DMS53 treated with DMSO at 0.1 percent for 48 hours (cell line): ENCODE measurements around the gene PTPRN2.
"Not testable (repeated sequence)": the region's sequence is repeated elsewhere in the genome, so short reads cannot be mapped to it uniquely, and the experiment has no call there.

Source experiments
- DNase-seq: peaks from one replicate; lab custom pipeline; 2025; ENCODE audit not compliant: unreplicated experiment; lab: John Stamatoyannopoulos, UW

PTPRN2 gene

GRCh38 chr7:157850481-157851444, 736.9 kb downstream of the PTPRN2 start:
- no peak for DNase-seq

GRCh38 chr7:157849726-157850125, 737.9 kb downstream of the PTPRN2 start:
- DNase-seq: no peak

GRCh38 chr7:157849341-157849596, 738.4 kb downstream of the PTPRN2 start:
- no peak for DNase-seq

GRCh38 chr7:157848508-157849340, 738.9 kb downstream of the PTPRN2 start:
- DNase-seq: no peak

- DNase-seq: not testable (repeated sequence)
Measured at GRCh38 chr7:157847756-157848487, 739.7 kb downstream of the PTPRN2 start.

GRCh38 chr7:157846746-157847145, 740.9 kb downstream of the PTPRN2 start:
- not testable (repeated sequence) for DNase-seq

- DNase-seq: no peak
Measured at GRCh38 chr7:157846271-157846670, 741.4 kb downstream of the PTPRN2 start.

GRCh38 chr7:157845203-157845835, 742.3 kb downstream of the PTPRN2 start:
- no peak for DNase-seq

- no peak for DNase-seq
Measured at GRCh38 chr7:157844611-157845010, 743.0 kb downstream of the PTPRN2 start.

- DNase-seq: no peak
Measured at GRCh38 chr7:157844141-157844540, 743.5 kb downstream of the PTPRN2 start.

- DNase-seq: no peak
Measured at GRCh38 chr7:157843336-157844140, 744.1 kb downstream of the PTPRN2 start.

GRCh38 chr7:157841773-157842370, 745.8 kb downstream of the PTPRN2 start:
- no peak for DNase-seq

GRCh38 chr7:157840914-157841772, 746.5 kb downstream of the PTPRN2 start:
- DNase-seq: no peak

GRCh38 chr7:157840174-157840913, 747.3 kb downstream of the PTPRN2 start:
- no peak for DNase-seq

GRCh38 chr7:157839672-157840167, 747.9 kb downstream of the PTPRN2 start:
- no peak for DNase-seq

- DNase-seq: no peak
Measured at GRCh38 chr7:157839226-157839625, 748.4 kb downstream of the PTPRN2 start.

- DNase-seq: no peak
Measured at GRCh38 chr7:157837561-157837960, 750.1 kb downstream of the PTPRN2 start.

GRCh38 chr7:157837047-157837446, 750.6 kb downstream of the PTPRN2 start:
- DNase-seq: no peak
